Neuron (in vitro differentiated cells): Measurements from ENCODE around the gene ZNF700.
"Not testable (repeated sequence)": the region's sequence is repeated elsewhere in the genome, so short reads cannot be mapped to it uniquely, and the experiment has no call there.

ENCODE experiments used
- H2AFZ ChIP-seq: one replicate; pipeline ENCODE4 v1.6.1; 2013; ENCODE audit warnings: low read depth, mild to moderate bottlenecking, inconsistent platforms, low read length, moderate library complexity
- H3K27me3 ChIP-seq: one replicate; pipeline ENCODE4 v1.6.1; 2013; ENCODE audit warnings: low read length; ENCODE audit not compliant: insufficient read depth
- H3K36me3 ChIP-seq: one replicate; pipeline ENCODE4 v1.6.1; 2013; ENCODE audit warnings: low read length; ENCODE audit not compliant: insufficient read depth
- H3K4me1 ChIP-seq: one replicate; pipeline ENCODE4 v1.6.1; 2013; ENCODE audit warnings: low read length; ENCODE audit not compliant: insufficient read depth
- H3K4me3 ChIP-seq: 2 replicates; pipeline ENCODE4 v1.5.1; 2013; ENCODE audit warnings: mild to moderate bottlenecking, low read length, moderate library complexity
- H3K9me3 ChIP-seq: one replicate; pipeline ENCODE4 v1.6.1; 2013; ENCODE audit warnings: low read length

ZNF700 gene

DNA sequence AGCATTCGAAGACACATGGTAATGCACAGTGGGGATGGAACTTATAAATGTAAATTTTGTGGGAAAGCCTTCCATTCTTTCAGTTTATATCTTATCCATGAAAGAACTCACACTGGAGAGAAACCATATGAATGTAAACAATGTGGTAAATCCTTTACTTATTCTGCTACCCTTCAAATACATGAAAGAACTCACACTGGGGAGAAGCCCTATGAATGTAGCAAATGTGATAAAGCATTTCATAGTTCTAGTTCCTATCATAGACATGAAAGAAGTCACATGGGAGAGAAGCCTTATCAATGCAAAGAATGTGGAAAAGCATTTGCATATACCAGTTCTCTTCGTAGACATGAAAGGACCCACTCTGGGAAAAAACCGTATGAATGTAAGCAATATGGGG, 23.7 kb downstream of the ZNF700 start:
- peaks cover 83% of the 10 kb centered on the region for H3K36me3 ChIP-seq
- no peaks in the 10 kb centered on the region for H3K27me3 ChIP-seq
- no peak overlapping the region for H3K4me3 ChIP-seq
- no peaks in the 10 kb centered on the region for H3K4me1 ChIP-seq
- H3K9me3 ChIP-seq: peaks cover 88% of the 10 kb centered on the region
- no peak overlapping the region for H2AFZ ChIP-seq

GRCh38 chr19:11949201-11949600, 24.3 kb downstream of the ZNF700 start:
- Histone ChIP-seq H3K4me1 (no peaks in the 10 kb centered on the region), H2AFZ (no peak overlapping the region), H3K27me3 (no peaks in the 10 kb centered on the region), H3K4me3 (no peak overlapping the region), H3K36me3 (peaks cover 78% of the 10 kb centered on the region), H3K9me3 (peaks cover 82% of the 10 kb centered on the region)

GRCh38 chr19:11949614-11950080, 24.7 kb downstream of the ZNF700 start:
- H3K4me1 ChIP-seq, H2AFZ ChIP-seq, H3K4me3 ChIP-seq, H3K27me3 ChIP-seq: not testable (repeated sequence)
- Histone ChIP-seq H3K9me3 (peaks cover 78% of the 10 kb centered on the region), H3K36me3 (peaks cover 73% of the 10 kb centered on the region)

DNA sequence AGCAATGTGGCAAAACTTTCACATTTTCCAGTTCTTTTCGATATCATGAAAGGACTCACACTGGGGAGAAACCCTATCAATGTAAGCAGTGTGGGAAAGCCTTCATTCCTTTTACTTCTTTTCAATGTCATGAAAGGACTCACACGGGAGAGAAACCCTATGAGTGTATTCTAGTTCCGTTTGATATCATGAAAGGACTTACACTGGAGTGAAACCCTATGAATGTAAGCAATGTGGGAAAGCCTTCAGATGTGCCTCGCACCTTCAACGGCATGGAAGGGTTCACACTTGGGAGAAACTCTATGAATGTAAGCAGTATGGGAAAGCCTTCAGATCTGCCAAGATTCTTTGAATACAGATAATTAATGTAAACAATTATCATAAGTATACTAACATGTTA, 25.4 kb downstream of the ZNF700 start:
- peaks cover 71% of the 10 kb centered on the region for H3K9me3 ChIP-seq

DNA sequence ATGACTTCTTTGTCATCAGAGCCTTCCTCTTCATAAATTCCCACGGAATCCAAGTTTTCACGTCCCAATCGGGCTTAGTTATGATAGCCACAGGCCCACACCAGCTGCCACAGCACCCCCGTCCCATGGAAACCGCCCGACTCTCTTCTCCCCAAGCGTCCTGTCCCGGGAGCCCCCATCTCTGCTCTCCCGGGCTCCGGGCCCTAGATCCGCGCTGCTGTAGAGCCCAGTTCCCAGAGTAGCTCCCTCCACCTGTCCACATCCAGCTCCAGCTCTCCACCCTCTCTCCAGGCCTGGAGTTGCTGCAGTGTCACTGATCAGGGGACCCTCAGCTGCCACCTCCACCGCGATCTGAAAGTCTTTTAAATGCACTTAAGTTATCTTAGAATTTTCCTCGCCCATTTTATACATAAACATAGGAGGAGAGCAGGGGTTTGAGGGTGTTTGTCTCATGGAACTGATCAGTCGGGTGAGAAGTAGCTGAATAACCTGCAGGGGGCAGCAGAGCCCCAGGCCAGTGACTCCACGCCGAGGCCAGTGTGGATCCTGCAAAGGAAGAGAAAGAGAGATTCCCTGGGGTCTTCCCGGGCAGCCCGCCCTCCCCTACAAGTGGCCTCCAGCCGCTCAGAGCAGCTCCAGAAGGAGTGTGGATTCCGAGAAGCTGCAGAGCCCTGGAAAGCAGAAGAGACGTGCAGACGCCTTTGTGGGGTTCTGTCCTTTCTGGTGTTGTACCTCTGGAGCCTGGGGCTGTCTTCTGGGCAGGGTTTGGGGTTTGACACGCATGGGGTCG, 38.9 kb downstream of the ZNF700 start:
- H3K36me3 ChIP-seq: peaks cover 6% of the 10 kb centered on the region
- H3K4me1 ChIP-seq: peaks cover 14% of the 10 kb centered on the region
- H3K27me3 ChIP-seq: no peaks in the 10 kb centered on the region
- no peak overlapping the region for H2AFZ ChIP-seq
- peak overlapping the region; percentile 59 for H3K4me3 ChIP-seq
- peaks cover 8% of the 10 kb centered on the region for H3K9me3 ChIP-seq

More for the DNA sequence above, 25.4 kb downstream of the ZNF700 start:
- Histone ChIP-seq H3K4me1 (no peaks in the 10 kb centered on the region), H3K4me3 (no peak overlapping the region), H3K36me3 (peaks cover 68% of the 10 kb centered on the region), H2AFZ (no peak overlapping the region), H3K27me3 (no peaks in the 10 kb centered on the region)

DNA sequence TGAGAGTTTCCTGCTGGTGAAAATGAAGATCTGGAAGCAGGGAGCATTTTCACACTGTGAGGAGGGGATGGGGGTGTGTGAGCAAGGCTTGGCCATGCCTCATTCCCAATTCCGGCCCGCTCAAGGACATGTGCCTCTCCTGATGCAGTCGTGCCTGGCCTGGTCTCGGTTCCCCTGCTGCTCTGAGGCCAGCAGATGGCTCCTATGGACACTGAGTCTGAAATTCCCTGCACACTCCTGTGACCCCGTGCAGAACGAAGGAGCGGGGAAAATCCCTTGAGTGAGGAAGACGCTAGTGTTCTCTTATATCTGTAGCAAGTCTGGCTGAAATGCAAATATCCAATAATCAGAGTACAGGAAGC, 39.6 kb downstream of the ZNF700 start:
- Histone ChIP-seq H3K4me1 (peaks cover 14% of the 10 kb centered on the region), H3K4me3 (peak overlapping the region; percentile 59), H2AFZ (no peak overlapping the region), H3K36me3 (peaks cover 12% of the 10 kb centered on the region), H3K27me3 (no peaks in the 10 kb centered on the region), H3K9me3 (peaks cover 12% of the 10 kb centered on the region)

GRCh38 chr19:11964858-11965645, 40.1 kb downstream of the ZNF700 start, which contains the start of gene ZNF763:
TSS of gene ZNF763 (plus strand) at chr19:11965040. CDS start at chr19:11965209, 169 bp downstream.
- no peaks in the 10 kb centered on the region for H3K27me3 ChIP-seq
- H3K4me3 ChIP-seq: peak within 1 kb of the TSS; percentile 59
- H3K4me1 ChIP-seq: peaks cover 14% of the 10 kb centered on the region
- peaks cover 16% of the 10 kb centered on the region for H3K36me3 ChIP-seq
- peaks cover 15% of the 10 kb centered on the region for H3K9me3 ChIP-seq
- H2AFZ ChIP-seq: peak within 1 kb of the TSS; percentile 58

DNA sequence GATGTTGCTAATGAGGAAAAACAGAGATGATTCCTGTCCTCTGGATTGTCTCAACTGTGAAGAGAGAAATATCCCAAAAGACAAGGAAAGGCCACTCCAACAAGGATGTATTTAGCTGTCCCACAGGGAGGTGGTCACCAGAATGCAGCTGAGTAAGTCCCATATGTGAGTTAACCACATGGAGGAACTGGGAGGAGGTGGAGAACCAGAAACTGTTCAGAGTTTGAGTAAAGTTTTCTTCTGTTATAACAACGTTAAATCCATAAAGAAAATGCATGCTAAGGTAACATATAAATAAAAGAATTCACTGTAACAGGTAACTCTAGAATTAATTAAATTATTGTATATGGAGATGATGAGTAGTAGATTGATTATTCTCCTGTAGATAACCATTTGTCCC, 45.3 kb downstream of the ZNF700 start:
- Histone ChIP-seq H3K9me3 (peaks cover 41% of the 10 kb centered on the region), H3K27me3 (no peaks in the 10 kb centered on the region), H3K4me3 (no peak overlapping the region), H3K4me1 (peaks cover 4% of the 10 kb centered on the region), H2AFZ (no peak overlapping the region), H3K36me3 (peaks cover 27% of the 10 kb centered on the region)

DNA sequence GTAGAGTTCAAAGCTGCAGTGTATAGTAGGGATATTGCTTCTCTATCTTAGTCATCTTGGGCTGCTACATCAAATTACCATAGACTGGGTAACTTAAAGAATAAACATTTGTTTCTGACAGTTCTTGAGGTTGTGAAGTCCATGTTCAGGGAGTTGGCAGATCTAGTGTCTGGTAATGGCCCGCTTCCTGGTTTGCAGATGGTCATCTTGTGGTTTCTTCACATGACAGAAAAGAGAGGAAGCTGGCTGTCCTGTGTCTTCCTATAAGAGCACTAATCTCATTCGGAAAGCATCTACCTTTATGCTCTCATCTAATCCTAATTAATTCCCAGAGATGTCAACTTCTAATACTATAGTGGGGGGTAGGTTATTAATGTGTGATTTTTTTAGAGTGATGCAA, 46.1 kb downstream of the ZNF700 start:
- H3K27me3 ChIP-seq: no peaks in the 10 kb centered on the region
- H3K36me3 ChIP-seq: peaks cover 27% of the 10 kb centered on the region
- H3K4me1 ChIP-seq: peaks cover 2% of the 10 kb centered on the region
- H3K9me3 ChIP-seq: peaks cover 48% of the 10 kb centered on the region
- no peak overlapping the region for H2AFZ ChIP-seq
- H3K4me3 ChIP-seq: no peak overlapping the region

DNA sequence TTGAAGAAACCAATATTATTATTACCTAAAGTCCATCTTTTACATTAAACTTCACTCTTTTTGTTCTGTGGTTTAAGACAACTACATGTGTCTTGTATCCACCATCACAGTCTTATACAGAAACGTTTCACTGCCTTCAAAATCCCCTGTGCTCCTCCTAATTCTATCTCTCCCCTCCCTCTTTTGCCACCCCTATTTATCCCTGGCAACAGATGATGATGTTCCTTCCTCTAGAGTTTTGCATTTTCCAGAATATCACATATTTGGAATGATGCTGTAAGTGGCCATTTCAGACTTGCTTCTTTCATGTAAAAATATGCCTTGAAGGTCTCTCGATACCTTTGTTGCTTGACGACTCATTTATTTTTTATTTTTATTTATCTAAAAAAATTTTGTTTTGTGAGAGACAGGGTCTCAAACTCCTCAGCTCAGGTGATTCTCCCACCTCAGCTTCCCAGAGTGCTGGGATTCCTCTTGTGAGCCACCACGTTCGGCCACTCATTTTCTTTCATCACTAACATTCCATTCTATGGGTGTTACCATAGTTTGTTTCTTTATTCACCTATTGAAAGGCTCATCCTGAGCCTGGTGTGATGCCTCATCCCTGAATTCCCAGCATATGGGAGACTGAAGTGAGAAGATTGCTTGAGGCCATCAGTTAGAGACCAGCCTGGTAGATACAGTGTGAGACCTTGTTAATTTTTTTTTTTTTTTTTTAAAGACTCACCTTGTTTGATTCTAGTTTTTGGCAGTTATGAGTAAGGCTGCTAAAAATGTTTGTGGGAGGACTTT, 48.3 kb downstream of the ZNF700 start:
- Histone ChIP-seq H3K4me1 (no peaks in the 10 kb centered on the region), H3K4me3 (no peak overlapping the region), H3K27me3 (no peaks in the 10 kb centered on the region), H2AFZ (no peak overlapping the region), H3K36me3 (peaks cover 38% of the 10 kb centered on the region), H3K9me3 (peaks cover 59% of the 10 kb centered on the region)

DNA sequence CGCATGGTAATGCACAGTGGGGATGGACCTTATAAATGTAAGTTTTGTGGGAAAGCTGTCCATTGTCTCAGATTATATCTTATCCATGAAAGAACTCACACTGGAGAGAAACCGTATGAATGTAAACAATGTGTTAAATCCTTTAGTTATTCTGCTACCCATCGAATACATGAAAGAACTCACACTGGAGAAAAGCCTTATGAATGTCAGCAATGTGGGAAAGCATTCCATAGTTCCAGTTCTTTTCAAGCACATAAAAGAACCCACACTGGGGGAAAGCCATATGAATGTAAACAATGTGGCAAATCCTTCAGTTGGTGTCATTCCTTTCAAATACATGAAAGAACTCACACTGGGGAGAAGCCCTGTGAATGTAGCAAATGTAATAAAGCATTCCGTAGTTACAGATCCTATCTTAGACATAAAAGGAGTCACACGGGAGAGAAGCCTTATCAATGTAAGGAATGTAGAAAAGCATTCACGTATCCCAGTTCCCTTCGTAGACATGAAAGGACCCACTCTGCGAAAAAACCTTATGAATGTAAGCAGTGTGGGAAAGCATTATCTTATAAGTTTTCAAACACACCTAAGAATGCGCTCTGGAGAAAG, 53.7 kb downstream of the ZNF700 start:
- Histone ChIP-seq H3K9me3 (peaks cover 69% of the 10 kb centered on the region), H3K27me3 (no peaks in the 10 kb centered on the region), H3K36me3 (peaks cover 35% of the 10 kb centered on the region), H3K4me3 (no peak overlapping the region), H2AFZ (no peak overlapping the region), H3K4me1 (no peaks in the 10 kb centered on the region)

DNA sequence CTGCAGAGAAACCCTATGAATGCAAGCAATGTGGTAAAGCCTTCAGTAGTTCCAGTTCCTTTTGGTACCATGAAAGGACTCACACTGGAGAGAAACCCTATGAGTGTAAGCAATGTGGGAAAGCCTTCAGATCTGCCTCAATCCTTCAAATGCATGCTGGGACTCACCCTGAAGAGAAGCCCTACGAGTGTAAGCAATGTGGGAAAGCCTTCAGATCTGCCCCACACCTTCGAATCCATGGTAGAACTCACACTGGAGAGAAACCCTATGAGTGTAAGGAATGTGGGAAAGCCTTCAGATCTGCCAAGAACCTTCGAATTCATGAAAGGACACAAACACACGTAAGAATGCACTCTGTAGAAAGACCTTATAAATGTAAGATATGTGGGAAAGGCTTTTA, 54.6 kb downstream of the ZNF700 start:
- Histone ChIP-seq H3K36me3 (peaks cover 35% of the 10 kb centered on the region), H3K4me1 (no peaks in the 10 kb centered on the region), H3K27me3 (no peaks in the 10 kb centered on the region), H3K4me3 (no peak overlapping the region), H3K9me3 (peaks cover 67% of the 10 kb centered on the region), H2AFZ (no peak overlapping the region)
